ENCODE data around the gene UGT1A3.

Gene UGT1A3

DNA sequence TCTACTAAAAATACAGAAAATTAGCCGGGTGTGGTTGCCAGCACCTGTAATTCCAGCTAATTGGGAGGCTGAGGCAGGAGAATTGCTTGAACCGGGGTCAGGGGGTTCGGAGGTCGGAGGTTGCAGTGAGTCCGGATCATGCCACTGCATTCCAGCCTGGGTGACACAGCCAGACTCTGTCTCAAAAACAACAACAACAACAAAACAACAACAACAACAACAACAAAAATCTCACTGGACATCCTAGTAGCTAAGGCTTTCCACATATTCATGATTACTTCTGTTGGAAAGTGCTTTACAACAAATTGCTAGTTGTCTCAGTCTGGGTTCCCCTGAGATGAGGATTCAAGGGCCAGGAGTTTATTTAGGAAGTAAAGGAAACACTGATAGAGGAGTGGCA lies 45.0 kb downstream of the UGT1A3 start:
- TF ChIP-seq JUND (IDR thresholded peaks at IDR 0.05; ENCODE audit: low read depth): no peak
- no peak for DNase-seq (ENCODE audit: low read depth in 1 of 2, low spot score in 1 of 2)
- in situ Hi-C loops (cut with HindIII; ENCODE audit: low pct_unique_long_range_greater_than_20kb, low sequenced_read_pairs): no loop called here

DNA sequence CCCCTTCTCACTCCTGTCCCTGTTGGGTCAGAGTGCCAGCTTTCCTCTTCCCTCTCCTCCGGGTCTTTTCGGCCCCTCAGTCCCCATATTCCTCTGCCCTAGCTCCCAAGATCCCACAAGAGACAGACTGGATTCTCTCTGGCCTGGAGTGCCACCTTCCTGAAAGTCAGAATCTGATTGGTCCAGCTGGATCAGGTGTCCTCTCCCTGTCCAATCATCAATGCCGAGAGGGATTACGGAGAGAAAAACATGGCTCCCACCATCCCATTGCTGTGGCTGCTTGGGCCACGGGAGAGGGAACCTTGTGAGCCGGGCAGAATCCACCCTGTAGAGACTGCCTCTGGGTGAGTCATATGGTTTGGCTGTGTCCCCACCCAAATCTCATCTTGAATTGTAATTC lies 46.6 kb downstream of the UGT1A3 start:
- no peak for TF ChIP-seq JUND (IDR thresholded peaks at IDR 0.05; ENCODE audit: low read depth)
- in situ Hi-C loops (cut with HindIII; ENCODE audit: low pct_unique_long_range_greater_than_20kb, low sequenced_read_pairs): no loop called here
- no peak for DNase-seq (ENCODE audit: low read depth in 1 of 2, low spot score in 1 of 2)

DNA sequence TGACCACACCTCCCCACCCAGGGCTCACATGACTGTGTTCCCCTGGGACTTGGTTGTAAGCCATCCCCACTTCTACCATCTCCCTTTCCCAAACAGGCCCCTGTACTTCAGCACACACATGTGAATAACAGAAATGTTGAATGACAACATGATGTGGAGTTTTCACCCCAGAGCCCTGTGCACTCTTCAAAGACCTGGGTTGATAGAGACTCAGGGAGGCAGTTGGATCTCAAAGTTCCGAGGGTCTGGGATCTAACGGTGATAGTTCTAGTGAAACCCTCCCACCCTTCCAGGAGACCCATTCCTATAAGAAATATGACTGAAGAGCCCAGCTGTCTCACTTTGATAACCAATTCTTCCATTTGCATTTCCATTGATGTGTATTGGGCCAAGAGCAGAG lies 49.2 kb downstream of the UGT1A3 start, which contains the start of gene MROH2A:
TSS of gene MROH2A (plus strand) at position 301 of the 400 bp plus-strand sequence. CDS start 1,029 bp downstream, outside the sequence.
- DNase-seq (ENCODE audit: low read depth in 1 of 2, low spot score in 1 of 2): no peak
- no peak for TF ChIP-seq JUND (IDR thresholded peaks at IDR 0.05; ENCODE audit: low read depth)
- in situ Hi-C loops (cut with HindIII; ENCODE audit: low pct_unique_long_range_greater_than_20kb, low sequenced_read_pairs): no loop called here

DNA sequence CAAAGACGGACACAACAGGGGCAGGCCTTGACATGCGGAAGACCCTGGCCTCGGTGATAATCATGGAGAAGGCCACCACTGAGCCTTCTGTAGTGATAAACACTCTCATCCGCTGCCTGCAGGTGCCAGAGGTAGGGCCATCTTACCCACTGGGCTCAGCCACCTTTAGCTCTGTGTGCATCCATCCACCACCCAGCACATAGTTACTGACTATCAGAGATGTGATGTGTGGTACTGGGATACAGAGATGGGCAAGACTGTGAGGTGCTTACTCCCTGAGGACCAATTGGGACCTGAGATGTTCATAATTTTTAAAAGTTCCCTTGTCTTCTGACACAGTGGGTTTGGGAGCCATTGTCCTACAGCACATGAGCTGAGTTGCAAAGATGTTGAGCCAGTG lies 50.9 kb downstream of the UGT1A3 start:
- no peak for DNase-seq (ENCODE audit: low read depth in 1 of 2, low spot score in 1 of 2)
- no peak for TF ChIP-seq JUND (IDR thresholded peaks at IDR 0.05; ENCODE audit: low read depth)
- in situ Hi-C loops (cut with HindIII; ENCODE audit: low pct_unique_long_range_greater_than_20kb, low sequenced_read_pairs): no loop called here

DNA sequence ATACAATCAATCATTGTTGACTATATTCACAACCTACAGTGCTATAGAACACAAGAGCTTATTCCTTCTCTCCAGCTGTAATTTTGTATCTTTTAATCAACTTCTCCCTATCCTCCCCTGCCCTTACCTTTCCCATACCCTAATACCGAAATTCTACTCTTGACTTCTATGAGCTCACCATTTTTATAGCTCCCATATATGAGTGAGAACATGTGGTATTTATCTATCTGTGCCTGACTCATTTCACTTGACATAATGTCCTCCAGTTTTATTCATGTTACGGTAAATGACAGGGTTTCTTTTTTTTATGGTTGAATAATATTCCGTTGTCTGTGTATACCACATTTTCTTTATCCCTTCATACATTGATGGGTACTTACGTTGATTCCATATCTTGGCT lies 51.9 kb downstream of the UGT1A3 start:
- in situ Hi-C loops (cut with HindIII; ENCODE audit: low pct_unique_long_range_greater_than_20kb, low sequenced_read_pairs): no loop called here
- DNase-seq (ENCODE audit: low read depth in 1 of 2, low spot score in 1 of 2): no peak
- no peak for TF ChIP-seq JUND (IDR thresholded peaks at IDR 0.05; ENCODE audit: low read depth)

DNA sequence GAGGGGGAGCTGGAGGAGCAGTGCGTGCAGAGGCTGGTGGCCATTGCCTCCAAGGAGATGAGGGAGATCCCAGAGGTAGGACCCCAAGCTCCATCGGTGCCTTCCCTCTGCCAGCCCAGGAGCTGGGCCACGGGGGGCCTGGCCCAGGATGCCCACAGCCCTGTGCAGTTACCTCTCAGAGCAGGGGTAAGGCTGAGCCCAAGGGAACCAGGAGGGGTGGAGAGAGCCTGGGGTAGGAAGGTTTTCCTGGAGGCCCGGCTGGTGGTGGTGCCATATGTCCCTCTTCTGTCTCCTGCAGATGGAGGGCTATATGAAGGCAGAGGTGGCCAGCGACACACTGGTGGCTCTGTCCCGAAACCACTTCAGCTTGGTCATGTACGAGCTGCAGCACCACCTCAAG lies 60.7 kb downstream of the UGT1A3 start:
- DNase-seq (ENCODE audit: low read depth in 1 of 2, low spot score in 1 of 2): no peak
- TF ChIP-seq JUND (IDR thresholded peaks at IDR 0.05; ENCODE audit: low read depth): no peak

DNA sequence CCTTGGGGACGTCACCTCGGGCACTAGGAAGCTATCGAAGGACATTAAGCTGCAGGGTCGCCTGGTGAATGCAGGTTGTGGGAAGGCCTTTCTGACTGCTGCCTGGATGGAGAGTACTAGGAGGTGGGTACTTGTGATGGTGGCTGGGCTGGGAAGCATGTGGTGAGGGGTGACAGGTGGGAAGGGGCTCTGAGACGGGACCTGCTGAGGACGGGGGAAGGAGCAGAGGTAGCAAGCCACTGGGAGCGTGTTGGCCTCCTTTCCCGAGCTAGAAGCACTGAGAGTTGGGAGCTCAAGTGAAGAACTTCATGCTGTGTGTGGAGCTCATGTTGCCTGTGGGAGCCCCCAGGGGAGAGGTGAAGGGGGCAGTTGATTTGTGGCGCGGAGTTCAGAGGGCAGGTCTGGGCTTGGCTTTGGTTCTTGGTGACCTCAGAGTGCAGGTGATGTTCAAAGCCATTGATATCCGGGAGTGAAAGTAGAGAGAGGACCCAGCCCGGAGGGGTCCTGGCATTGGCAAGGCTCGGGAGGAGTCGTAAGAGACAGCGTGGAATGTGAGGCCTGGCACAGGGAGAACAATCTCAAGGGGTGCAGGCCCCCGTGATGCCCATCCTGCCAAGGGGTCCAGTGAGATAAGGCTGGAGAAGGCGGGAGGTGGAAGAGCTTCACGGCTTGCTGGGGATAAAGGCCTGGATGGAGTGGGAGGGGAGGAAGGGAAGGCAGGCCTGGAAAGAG lies 62.5 kb downstream of the UGT1A3 start:
- in situ Hi-C loops (cut with HindIII; ENCODE audit: low pct_unique_long_range_greater_than_20kb, low sequenced_read_pairs): no loop called here
- no peak for DNase-seq (ENCODE audit: low read depth in 1 of 2, low spot score in 1 of 2)
- no peak for TF ChIP-seq JUND (IDR thresholded peaks at IDR 0.05; ENCODE audit: low read depth)

More for the DNA sequence above, 60.7 kb downstream of the UGT1A3 start:
- in situ Hi-C loops (cut with HindIII; ENCODE audit: low pct_unique_long_range_greater_than_20kb, low sequenced_read_pairs): no loop called here

DNA sequence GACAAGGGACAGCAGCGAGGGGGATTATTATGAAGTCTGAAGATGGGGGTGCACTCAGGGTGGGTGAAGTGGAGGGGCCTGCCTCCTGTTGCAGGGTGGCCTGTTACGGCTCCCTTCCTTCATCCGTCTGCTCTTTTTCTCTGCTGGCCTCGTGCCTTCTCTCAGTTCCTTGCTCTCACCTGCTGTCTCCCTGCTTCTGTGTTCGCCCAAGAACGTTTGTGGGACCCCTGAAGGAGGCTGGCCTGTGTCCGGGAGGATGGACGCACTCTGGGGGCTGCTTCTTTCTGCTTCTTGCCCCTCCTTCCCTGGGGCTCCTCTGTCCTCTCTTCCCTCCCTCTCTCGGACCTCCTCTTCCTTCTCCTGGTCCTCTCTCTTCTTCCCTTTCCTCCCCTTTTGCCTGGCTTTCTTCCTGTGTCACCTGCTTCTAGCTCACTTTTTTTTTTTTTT lies 63.1 kb downstream of the UGT1A3 start:
- DNase-seq (ENCODE audit: low read depth in 1 of 2, low spot score in 1 of 2): no peak
- in situ Hi-C loops (cut with HindIII; ENCODE audit: low pct_unique_long_range_greater_than_20kb, low sequenced_read_pairs): no loop called here
- no peak for TF ChIP-seq JUND (IDR thresholded peaks at IDR 0.05; ENCODE audit: low read depth)

DNA sequence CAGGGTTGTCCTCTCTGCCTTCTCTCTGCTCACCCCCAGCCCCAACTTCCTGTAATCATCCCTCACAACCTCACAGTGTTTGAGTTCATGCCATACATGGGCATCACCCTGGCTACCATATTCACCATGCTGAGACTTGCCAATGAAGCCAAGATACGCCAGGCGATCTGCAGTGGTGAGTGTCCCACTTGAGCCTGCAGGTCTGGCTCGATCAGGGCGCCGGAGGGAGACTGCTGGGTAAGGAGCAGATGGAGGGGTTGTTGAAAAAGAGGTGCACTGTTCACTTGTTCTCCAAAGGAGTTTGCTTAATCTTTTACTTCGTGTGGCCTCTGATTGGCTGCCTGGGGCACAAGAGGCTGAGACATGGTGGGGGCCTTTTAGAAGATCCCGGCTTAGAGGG lies 63.9 kb downstream of the UGT1A3 start:
- in situ Hi-C loops (cut with HindIII; ENCODE audit: low pct_unique_long_range_greater_than_20kb, low sequenced_read_pairs): no loop called here
- no peak for TF ChIP-seq JUND (IDR thresholded peaks at IDR 0.05; ENCODE audit: low read depth)
- DNase-seq (ENCODE audit: low read depth in 1 of 2, low spot score in 1 of 2): no peak

DNA sequence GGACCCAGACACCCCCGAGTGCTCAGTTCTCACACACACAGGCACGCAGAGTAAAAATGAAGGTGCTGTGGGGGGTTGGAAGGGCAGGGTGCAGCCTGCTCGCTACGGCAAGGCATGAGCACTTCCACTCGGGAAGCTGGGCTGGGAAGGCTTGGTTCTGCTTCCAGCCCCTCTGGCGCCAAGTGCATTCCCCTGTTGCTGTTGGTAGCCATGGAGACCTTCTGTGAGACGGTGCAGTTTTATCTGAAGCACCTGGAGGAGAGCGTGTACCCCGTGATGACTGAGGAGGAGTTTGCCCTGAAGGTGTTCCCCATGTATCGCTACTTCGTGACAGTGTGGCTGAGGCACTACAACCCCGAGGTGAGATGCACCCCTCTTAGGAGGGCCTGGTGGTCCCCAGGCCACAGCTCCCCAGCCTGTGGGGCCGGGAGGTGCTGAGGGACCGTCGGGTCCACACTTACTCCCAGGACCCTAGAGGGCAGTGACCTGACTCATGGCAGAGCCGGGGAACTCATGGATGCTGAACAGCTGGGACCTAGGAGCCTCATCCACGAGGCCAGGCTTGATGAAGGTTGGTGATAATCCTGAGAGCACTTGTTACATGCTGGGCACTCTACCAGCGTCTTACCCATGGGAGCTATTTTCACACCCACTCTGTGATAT lies 64.8 kb downstream of the UGT1A3 start:
- no peak for TF ChIP-seq JUND (IDR thresholded peaks at IDR 0.05; ENCODE audit: low read depth)
- in situ Hi-C loops (cut with HindIII; ENCODE audit: low pct_unique_long_range_greater_than_20kb, low sequenced_read_pairs): no loop called here
- DNase-seq (ENCODE audit: low read depth in 1 of 2, low spot score in 1 of 2): no peak

DNA sequence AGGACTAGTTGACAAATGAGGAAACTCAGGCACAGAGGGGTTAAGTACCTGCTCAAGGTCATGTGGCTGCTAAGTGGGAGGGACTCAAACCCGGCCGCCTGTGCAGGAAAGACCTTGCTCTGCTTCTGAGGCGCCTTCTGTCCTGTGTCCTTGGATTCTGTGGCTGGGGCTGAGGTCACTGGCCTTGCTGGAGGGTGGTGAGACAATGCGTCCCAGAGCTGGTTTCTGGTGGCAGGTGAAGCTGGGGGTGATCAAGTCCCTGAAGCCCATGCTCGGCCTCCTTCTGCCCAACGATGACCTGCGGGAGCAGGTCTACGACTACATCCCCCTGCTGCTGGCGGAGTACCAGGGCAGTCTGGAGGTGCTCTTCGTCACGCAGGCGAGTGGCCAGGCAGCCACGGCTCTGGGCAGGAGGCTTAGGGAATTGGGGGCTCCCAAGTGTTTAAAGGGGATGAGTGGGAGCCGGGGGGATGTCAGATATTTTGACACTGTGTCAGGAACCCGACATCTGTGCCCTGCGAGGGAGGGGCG lies 65.4 kb downstream of the UGT1A3 start:
- no peak for DNase-seq (ENCODE audit: low read depth in 1 of 2, low spot score in 1 of 2)
- in situ Hi-C loops (cut with HindIII; ENCODE audit: low pct_unique_long_range_greater_than_20kb, low sequenced_read_pairs): no loop called here
- no peak for TF ChIP-seq JUND (IDR thresholded peaks at IDR 0.05; ENCODE audit: low read depth)

DNA sequence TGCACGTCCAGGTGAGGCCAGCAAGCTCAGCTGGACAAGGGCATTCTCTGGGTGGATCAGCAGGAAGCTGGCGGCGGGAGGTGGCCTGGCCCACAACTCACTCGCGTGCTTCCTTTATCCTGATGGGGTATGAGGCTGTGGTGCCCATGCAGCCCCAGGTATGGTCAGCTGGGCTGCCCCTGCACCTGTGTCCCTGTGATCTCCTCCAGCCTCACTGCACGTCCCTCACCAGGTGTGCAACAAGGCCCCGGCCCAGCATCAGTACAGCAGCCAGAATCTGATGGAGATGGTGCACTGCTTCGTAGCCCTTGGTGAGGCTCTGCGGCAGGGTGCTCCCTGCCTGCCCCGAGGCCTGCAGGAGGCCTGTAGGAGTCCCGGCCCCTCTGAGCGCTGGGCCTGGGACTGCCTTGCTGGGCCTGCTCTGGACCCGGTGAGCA lies 66.9 kb downstream of the UGT1A3 start:
- no peak for TF ChIP-seq JUND (IDR thresholded peaks at IDR 0.05; ENCODE audit: low read depth)
- DNase-seq (ENCODE audit: low read depth in 1 of 2, low spot score in 1 of 2): no peak
- in situ Hi-C loops (cut with HindIII; ENCODE audit: low pct_unique_long_range_greater_than_20kb, low sequenced_read_pairs): no loop called here

DNA sequence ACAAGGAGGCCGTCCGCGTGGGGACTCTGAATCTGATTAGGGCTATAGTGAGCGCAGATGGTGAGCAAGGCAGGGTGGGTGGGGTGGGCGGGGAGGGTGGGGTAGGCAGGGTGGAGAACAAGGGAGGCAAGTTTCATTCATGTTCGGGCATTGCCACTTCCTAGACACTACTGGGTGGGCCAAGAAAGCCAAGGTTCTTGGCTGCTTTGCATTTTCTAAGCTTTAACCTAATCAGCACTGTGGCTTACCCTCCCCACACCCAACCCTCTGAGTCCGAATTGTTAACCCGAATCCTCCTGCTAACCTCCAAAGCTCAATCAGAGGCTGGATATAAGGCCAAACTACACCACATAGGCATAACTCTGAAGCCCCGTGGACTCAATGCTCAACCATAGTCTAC lies 67.4 kb downstream of the UGT1A3 start:
- TF ChIP-seq JUND (IDR thresholded peaks at IDR 0.05; ENCODE audit: low read depth): no peak
- DNase-seq (ENCODE audit: low read depth in 1 of 2, low spot score in 1 of 2): no peak
- in situ Hi-C loops (cut with HindIII; ENCODE audit: low pct_unique_long_range_greater_than_20kb, low sequenced_read_pairs): no loop called here
